ENCODE measurements around the gene NFIX.

The NFIX gene

GRCh38 chr19:13100031-13100588 is 104.8 kb downstream of the NFIX start:
- DNase-seq (ENCODE audit: low read depth), result peak; percentile 60
- no peak overlapping the region for H3K4me3 ChIP-seq (ENCODE audit: low read length)
- TF ChIP-seq CTCF (conservative IDR thresholded peaks at IDR 0.05; ENCODE audit: low read length), result no peak

- no peak overlapping the region for H3K4me3 ChIP-seq (ENCODE audit: low read length)
- no peak for DNase-seq (ENCODE audit: low read depth)
- peak; percentile 31 for TF ChIP-seq CTCF (conservative IDR thresholded peaks at IDR 0.05; ENCODE audit: low read length)
Observed at GRCh38 chr19:13100841-13101589, 105.7 kb downstream of the NFIX start.

GRCh38 chr19:13101590-13102415 is 106.5 kb downstream of the NFIX start:
- no peak for TF ChIP-seq CTCF (conservative IDR thresholded peaks at IDR 0.05; ENCODE audit: low read length)
- DNase-seq (ENCODE audit: low read depth), result no peak
- no peak overlapping the region; the same call in 1 of the 2 replicates for H3K4me3 ChIP-seq (ENCODE audit: low read length)

- no peak for TF ChIP-seq CTCF (conservative IDR thresholded peaks at IDR 0.05; ENCODE audit: low read length)
- no peak overlapping the region; the same call in 1 of the 2 replicates for H3K4me3 ChIP-seq (ENCODE audit: low read length)
- DNase-seq (ENCODE audit: low read depth), result peak; percentile 40
Observed at GRCh38 chr19:13102416-13102665, 107.1 kb downstream of the NFIX start.

- no peak within 1 kb of the TSS; the same call in 1 of the 2 replicates for H3K4me3 ChIP-seq (ENCODE audit: low read length)
- no peak; the same call in 1 of the 2 replicates for TF ChIP-seq CTCF (conservative IDR thresholded peaks at IDR 0.05; ENCODE audit: low read length)
- DNase-seq (ENCODE audit: low read depth), result no peak
Observed at GRCh38 chr19:13102666-13103580, 107.6 kb downstream of the NFIX start, which contains the start of gene LYL1. TSS of gene LYL1 (minus strand) at chr19:13102858. CDS start at chr19:13101171, 1,687 bp downstream.

GRCh38 chr19:13103581-13104359 is 108.5 kb downstream of the NFIX start:
- DNase-seq (ENCODE audit: low read depth), result no peak
- H3K4me3 ChIP-seq (ENCODE audit: low read length), result no peak overlapping the region
- no peak for TF ChIP-seq CTCF (conservative IDR thresholded peaks at IDR 0.05; ENCODE audit: low read length)

Measured in AG10803 (cell line).